ENCODE measurements around the gene PYCARD.
"Not testable (repeated sequence)": the region's sequence is repeated elsewhere in the genome, so short reads cannot be mapped to it uniquely, and the experiment has no call there.

Gene PYCARD

GRCh38 chr16:31198207-31198882 is 4.2 kb downstream of the PYCARD start:
- H3K4me3 ChIP-seq (ENCODE audit: low read depth, low read length), result no peak overlapping the region
- TF ChIP-seq CTCF (IDR thresholded peaks at IDR 0.05; ENCODE audit: low read depth, low read length) (no peak), POLR2A (IDR thresholded peaks at IDR 0.05; ENCODE audit: extremely low read depth, insufficient read length) (no peak), MAX (IDR thresholded peaks at IDR 0.05; ENCODE audit: low read depth, low read length) (no peak), MYC (IDR thresholded peaks at IDR 0.05; ENCODE audit: low read depth, low read length) (no peak)
- no peak for DNase-seq (ENCODE audit: low read depth)

GRCh38 chr16:31196324-31197088 is 6.1 kb downstream of the PYCARD start:
- TF ChIP-seq CTCF (IDR thresholded peaks at IDR 0.05; ENCODE audit: low read depth, low read length), result no peak
- TF ChIP-seq MYC (IDR thresholded peaks at IDR 0.05; ENCODE audit: low read depth, low read length), result no peak
- no peak for TF ChIP-seq MAX (IDR thresholded peaks at IDR 0.05; ENCODE audit: low read depth, low read length)
- DNase-seq (ENCODE audit: low read depth), result peak; percentile 58
- no peak overlapping the region for H3K4me3 ChIP-seq (ENCODE audit: low read depth, low read length)

- not testable (repeated sequence) for DNase-seq (ENCODE audit: low read depth); H3K4me3 ChIP-seq (ENCODE audit: low read depth, low read length)
These were observed 6.7 kb downstream of the PYCARD start for GRCh38 chr16:31195861-31196260.

- TF ChIP-seq MYC (IDR thresholded peaks at IDR 0.05; ENCODE audit: low read depth, low read length) (no peak), POLR2A (IDR thresholded peaks at IDR 0.05; ENCODE audit: extremely low read depth, insufficient read length) (peak; percentile 16)
- H3K4me3 ChIP-seq (ENCODE audit: low read depth, low read length), result no peak overlapping the region
- no peak for DNase-seq (ENCODE audit: low read depth)
These were observed 7.7 kb downstream of the PYCARD start for GRCh38 chr16:31194898-31195297.

- H3K4me3 ChIP-seq (ENCODE audit: low read depth, low read length), result no peak overlapping the region
- TF ChIP-seq POLR2A (IDR thresholded peaks at IDR 0.05; ENCODE audit: extremely low read depth, insufficient read length) (no peak), MYC (IDR thresholded peaks at IDR 0.05; ENCODE audit: low read depth, low read length) (no peak), MAX (IDR thresholded peaks at IDR 0.05; ENCODE audit: low read depth, low read length) (no peak), CTCF (IDR thresholded peaks at IDR 0.05; ENCODE audit: low read depth, low read length) (no peak)
- DNase-seq (ENCODE audit: low read depth), result no peak
These were observed 8.7 kb downstream of the PYCARD start for GRCh38 chr16:31193874-31194273.

- DNase-seq (ENCODE audit: low read depth), result no peak
- TF ChIP-seq MAX (IDR thresholded peaks at IDR 0.05; ENCODE audit: low read depth, low read length), result no peak
- TF ChIP-seq CTCF (IDR thresholded peaks at IDR 0.05; ENCODE audit: low read depth, low read length), result no peak
- TF ChIP-seq POLR2A (IDR thresholded peaks at IDR 0.05; ENCODE audit: extremely low read depth, insufficient read length), result no peak
- no peak for TF ChIP-seq MYC (IDR thresholded peaks at IDR 0.05; ENCODE audit: low read depth, low read length)
- H3K4me3 ChIP-seq (ENCODE audit: low read depth, low read length), result no peak overlapping the region
These were observed 9.5 kb downstream of the PYCARD start for GRCh38 chr16:31192856-31193642.
